Measurements from ENCODE around the gene TM9SF1.

DNA sequence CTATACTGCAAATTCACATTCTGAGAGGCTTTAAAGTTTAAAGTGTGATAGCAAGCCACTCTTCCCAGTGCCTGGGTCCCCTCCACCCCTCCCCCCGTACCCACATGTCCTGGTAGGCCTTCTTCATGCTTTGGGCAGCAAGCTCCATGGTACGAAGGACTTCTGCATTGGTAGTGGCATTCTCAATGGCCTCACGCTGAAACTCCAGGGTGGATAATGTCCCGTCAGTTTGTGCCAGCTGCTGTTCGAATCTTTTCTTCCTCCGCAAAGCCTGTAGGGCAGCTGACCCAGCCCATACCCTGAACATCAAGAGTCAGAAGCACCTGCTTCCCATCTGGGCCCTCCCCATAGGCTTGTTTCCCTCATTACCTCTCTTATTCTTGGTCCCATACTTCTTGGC lies 16.1 kb upstream of the TM9SF1 start:
- TF ChIP-seq PATZ1 (CRISPR knock-in tag; IDR thresholded peaks at IDR 0.05; ENCODE audit: borderline replicate concordance) (no peak), ZNF70 (CRISPR knock-in tag; IDR thresholded peaks at IDR 0.05) (no peak), ZC3H10 (CRISPR knock-in tag; IDR thresholded peaks at IDR 0.05) (no peak), ZNF8 (CRISPR knock-in tag; IDR thresholded peaks at IDR 0.05) (no peak), GLIS3 (CRISPR knock-in tag; IDR thresholded peaks at IDR 0.05) (no peak), ZFP3 (CRISPR knock-in tag; IDR thresholded peaks at IDR 0.05) (no peak), POU6F1 (CRISPR knock-in tag; IDR thresholded peaks at IDR 0.05; ENCODE audit: borderline replicate concordance, low read depth) (no peak), BACH2 (CRISPR knock-in tag; IDR thresholded peaks at IDR 0.05; ENCODE audit: borderline replicate concordance) (no peak), CSDC2 (CRISPR knock-in tag; IDR thresholded peaks at IDR 0.05) (no peak), OSR1 (CRISPR knock-in tag; IDR thresholded peaks at IDR 0.05) (no peak)
- TF ChIP-seq, protein P1, sequence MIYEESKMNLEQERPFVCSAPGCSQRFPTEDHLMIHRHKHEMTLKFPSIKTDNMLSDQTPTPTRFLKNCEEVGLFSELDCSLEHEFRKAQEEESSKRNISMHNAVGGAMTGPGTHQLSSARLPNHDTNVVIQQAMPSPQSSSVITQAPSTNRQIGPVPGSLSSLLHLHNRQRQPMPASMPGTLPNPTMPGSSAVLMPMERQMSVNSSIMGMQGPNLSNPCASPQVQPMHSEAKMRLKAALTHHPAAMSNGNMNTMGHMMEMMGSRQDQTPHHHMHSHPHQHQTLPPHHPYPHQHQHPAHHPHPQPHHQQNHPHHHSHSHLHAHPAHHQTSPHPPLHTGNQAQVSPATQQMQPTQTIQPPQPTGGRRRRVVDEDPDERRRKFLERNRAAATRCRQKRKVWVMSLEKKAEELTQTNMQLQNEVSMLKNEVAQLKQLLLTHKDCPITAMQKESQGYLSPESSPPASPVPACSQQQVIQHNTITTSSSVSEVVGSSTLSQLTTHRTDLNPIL (CRISPR knock-in tag; IDR thresholded peaks at IDR 0.05; ENCODE audit: low read depth), result no peak
